Loucy (cell line): ENCODE data around the gene IFI44L.

Source experiments
- H2AFZ ChIP-seq: fragments of 200-600 bp; sonication (generic); 2 replicates; pipeline ENCODE4 v1.6.0; 2016; ENCODE audit warnings: antibody characterized with exemption, mild to moderate bottlenecking, low read length, moderate library complexity
- H3F3A ChIP-seq: fragments of 200-600 bp; 2 replicates; pipeline ENCODE4 v1.6.0; 2016; ENCODE audit warnings: antibody characterized with exemption, low read depth, mild to moderate bottlenecking
- H3K27me3 ChIP-seq: fragments of 200-600 bp; sonication (generic); 2 replicates; pipeline ENCODE4 v1.6.1; 2014; ENCODE audit warnings: low read length, mild to moderate bottlenecking; ENCODE audit not compliant: insufficient read depth, poor library complexity, severe bottlenecking
- H3K36me3 ChIP-seq: fragments of 200-600 bp; sonication (generic); 2 replicates; pipeline ENCODE4 v1.6.1; 2016; ENCODE audit warnings: low read length; ENCODE audit not compliant: insufficient read depth
- H3K4me1 ChIP-seq: fragments of 200-600 bp; sonication (generic); 2 replicates; pipeline ENCODE4 v1.5.1; 2014; ENCODE audit warnings: low read length, mild to moderate bottlenecking; ENCODE audit not compliant: insufficient read depth, poor library complexity, severe bottlenecking
- H3K4me2 ChIP-seq: fragments of 200-600 bp; sonication (generic); 2 replicates; pipeline ENCODE4 v1.6.0; 2014; ENCODE audit warnings: antibody characterized with exemption, low read length, low read depth, mild to moderate bottlenecking; ENCODE audit not compliant: poor library complexity, severe bottlenecking
- H3K4me3 ChIP-seq: fragments of 200-600 bp; sonication (generic); 2 replicates; pipeline ENCODE4 v1.5.1; 2014; ENCODE audit warnings: low read length, mild to moderate bottlenecking, mixed read lengths; ENCODE audit not compliant: poor library complexity, severe bottlenecking
- H3K79me2 ChIP-seq: fragments of 200-600 bp; sonication (generic); 2 replicates; pipeline ENCODE4 v1.6.1; 2014; ENCODE audit warnings: low read length; ENCODE audit not compliant: insufficient read depth
- H3K9ac ChIP-seq: fragments of 200-600 bp; sonication (generic); 2 replicates; pipeline ENCODE4 v1.6.0; 2014; ENCODE audit warnings: mild to moderate bottlenecking, low read depth, low read length, moderate library complexity; ENCODE audit not compliant: poor library complexity, severe bottlenecking
- H3K9me2 ChIP-seq: fragments of 200-600 bp; sonication (generic); replicated peaks from 2 replicates; pipeline ENCODE4 v1.6.1; 2016; ENCODE audit warnings: low read depth, low read length, mixed read lengths
- H3K9me3 ChIP-seq: fragments of 200-600 bp; sonication (generic); 2 replicates; pipeline ENCODE4 v1.6.1; 2014; ENCODE audit warnings: mild to moderate bottlenecking, antibody characterized with exemption, low read length, low read depth; ENCODE audit not compliant: insufficient read depth
- H4K20me1 ChIP-seq: fragments of 200-600 bp; sonication (generic); 2 replicates; pipeline ENCODE4 v1.6.0; 2014; ENCODE audit warnings: antibody characterized with exemption, low read length, mild to moderate bottlenecking; ENCODE audit not compliant: insufficient read depth, poor library complexity, severe bottlenecking
- CTCF ChIP-seq: fragments of 200-600 bp; sonication (generic); conservative IDR thresholded peaks from 2 replicates; pipeline ENCODE4 v1.5.1; 2014; ENCODE audit warnings: mild to moderate bottlenecking, antibody characterized with exemption, low read length
- EZH2phosphoT487 ChIP-seq: fragments of 200-600 bp; IDR thresholded peaks from 2 replicates; pipeline ENCODE4 v1.6.1; 2018; ENCODE audit warnings: antibody characterized with exemption, mild to moderate bottlenecking, moderate library complexity, borderline replicate concordance

IFI44L gene

GRCh38 chr1:78676993-78677392 lies 56.7 kb downstream of the IFI44L start:
- Histone ChIP-seq H3K9me2 (no peaks in the 10 kb centered on the region), H3K9ac (no peak overlapping the region), H3K4me3 (no peak overlapping the region), H3K4me2 (no peak overlapping the region), H3K36me3 (no peaks in the 10 kb centered on the region), H3K9me3 (no peaks in the 10 kb centered on the region), H3F3A (no peaks in the 10 kb centered on the region), H3K27me3 (no peaks in the 10 kb centered on the region), H4K20me1 (no peaks in the 10 kb centered on the region), H2AFZ (0 out of 2 replicates have a peak overlapping the region, but pooled peaks have one; percentile 45), H3K79me2 (no peaks in the 10 kb centered on the region), H3K4me1 (peaks cover 6% of the 10 kb centered on the region)
- no peak for TF ChIP-seq EZH2phosphoT487
- no peak for TF ChIP-seq CTCF

GRCh38 chr1:78677788-78678187 lies 57.5 kb downstream of the IFI44L start:
- no peak overlapping the region for H3K9ac ChIP-seq

GRCh38 chr1:78678324-78678723 lies 58.1 kb downstream of the IFI44L start:
- Histone ChIP-seq H3K4me3 (peak overlapping the region; percentile 14), H2AFZ (peak overlapping the region; percentile 82), H3K9ac (no peak overlapping the region), H3K27me3 (no peaks in the 10 kb centered on the region), H3K9me3 (no peaks in the 10 kb centered on the region), H3K36me3 (no peaks in the 10 kb centered on the region), H3K4me1 (peaks cover 6% of the 10 kb centered on the region), H3K4me2 (no peak overlapping the region), H4K20me1 (no peaks in the 10 kb centered on the region), H3K79me2 (no peaks in the 10 kb centered on the region), H3K9me2 (no peaks in the 10 kb centered on the region), H3F3A (no peaks in the 10 kb centered on the region)
- TF ChIP-seq CTCF: no peak
- no peak for TF ChIP-seq EZH2phosphoT487

More at GRCh38 chr1:78677788-78678187, 57.5 kb downstream of the IFI44L start:
- no peak overlapping the region for H3K4me2 ChIP-seq
- no peaks in the 10 kb centered on the region for H3K9me2 ChIP-seq
- peak overlapping the region; percentile 82 for H2AFZ ChIP-seq
- no peak overlapping the region for H3K4me3 ChIP-seq
- H3K36me3 ChIP-seq: no peaks in the 10 kb centered on the region
- no peaks in the 10 kb centered on the region for H3K9me3 ChIP-seq
- H3F3A ChIP-seq: no peaks in the 10 kb centered on the region
- H3K79me2 ChIP-seq: no peaks in the 10 kb centered on the region
- no peaks in the 10 kb centered on the region for H4K20me1 ChIP-seq
- H3K4me1 ChIP-seq: peaks cover 6% of the 10 kb centered on the region
- TF ChIP-seq EZH2phosphoT487 (no peak), CTCF (no peak)
- H3K27me3 ChIP-seq: no peaks in the 10 kb centered on the region
